Measurements from ENCODE around the gene FBXO27.
"Not testable (repeated sequence)": the region's sequence is repeated elsewhere in the genome, so short reads cannot be mapped to it uniquely, and the experiment has no call there.

Gene FBXO27

DNA sequence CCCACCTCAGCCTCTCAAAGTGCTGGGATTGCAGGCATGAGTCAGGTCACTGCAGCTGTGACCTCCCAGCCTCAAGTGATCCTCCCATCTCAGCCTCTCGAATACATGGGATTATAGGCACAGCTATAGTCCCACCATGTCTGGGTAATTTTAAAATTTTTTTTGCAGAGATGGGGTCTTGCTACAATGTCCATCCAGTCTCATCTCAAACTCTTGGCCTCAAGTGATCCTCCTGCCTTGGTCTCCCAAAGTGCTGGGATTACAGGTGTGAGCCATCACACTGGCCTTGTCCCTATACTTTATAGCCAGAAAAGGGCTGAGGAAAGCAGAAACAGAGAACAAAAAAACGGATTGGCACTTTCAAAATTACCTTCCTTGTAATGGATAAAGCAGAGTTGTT, 4.8 kb upstream of the FBXO27 start:
- DNase-seq: no peak

DNA sequence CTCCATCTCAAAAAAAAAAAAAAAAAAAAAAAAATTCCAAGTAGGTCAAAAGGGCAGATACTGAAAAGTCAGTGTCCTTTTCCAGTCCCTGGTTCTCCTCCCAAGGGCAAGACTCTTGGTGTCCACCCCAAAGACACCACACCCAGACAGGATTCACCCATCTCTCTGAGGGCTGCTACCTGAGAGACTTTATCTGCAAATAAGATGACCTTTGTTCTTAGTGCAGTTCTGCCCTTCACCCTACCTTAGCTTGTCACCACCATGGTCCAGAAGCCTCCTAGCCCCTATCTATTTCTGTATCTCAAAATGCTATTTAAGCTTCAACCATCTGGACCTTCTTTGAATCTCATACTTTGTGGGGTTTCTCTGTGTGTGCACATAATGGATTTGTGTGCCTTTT, 4.2 kb upstream of the FBXO27 start:
- no peak for DNase-seq

DNA sequence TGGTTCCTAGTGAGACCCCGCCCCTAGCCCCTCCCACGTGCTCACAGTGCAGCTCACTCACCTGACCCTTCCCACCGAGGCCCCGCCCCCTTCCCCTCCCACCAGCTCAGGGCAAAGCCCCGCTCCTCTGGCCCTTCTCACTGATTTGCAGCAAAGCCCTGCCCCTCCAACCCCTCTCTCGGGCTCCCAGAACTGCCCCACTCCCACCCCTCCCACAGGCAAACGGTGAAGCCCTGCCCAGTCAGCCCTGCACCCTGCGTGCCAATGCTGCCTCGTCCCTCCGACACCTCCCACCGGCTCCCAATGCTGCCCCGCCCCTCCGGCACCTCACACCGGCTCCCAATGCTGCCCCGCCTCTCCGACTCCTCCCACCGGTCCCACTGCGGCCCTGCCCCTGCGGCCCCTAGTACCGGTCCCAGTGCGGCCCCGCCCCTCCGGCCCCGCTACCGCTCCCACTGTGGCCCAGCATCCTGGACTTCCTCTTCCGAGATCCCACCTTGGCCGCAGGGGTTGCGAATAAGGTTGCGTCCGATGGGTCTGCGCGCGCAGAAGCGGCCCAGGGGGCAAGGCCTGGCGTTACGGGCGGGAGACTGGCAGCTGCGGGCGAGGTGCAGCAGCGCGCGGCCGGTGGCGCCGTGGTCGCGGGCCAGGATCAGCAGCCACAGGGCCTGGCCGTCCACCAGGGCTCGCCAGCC, 834 bp downstream of the FBXO27 start:
- peak; percentile 94 for DNase-seq

DNA sequence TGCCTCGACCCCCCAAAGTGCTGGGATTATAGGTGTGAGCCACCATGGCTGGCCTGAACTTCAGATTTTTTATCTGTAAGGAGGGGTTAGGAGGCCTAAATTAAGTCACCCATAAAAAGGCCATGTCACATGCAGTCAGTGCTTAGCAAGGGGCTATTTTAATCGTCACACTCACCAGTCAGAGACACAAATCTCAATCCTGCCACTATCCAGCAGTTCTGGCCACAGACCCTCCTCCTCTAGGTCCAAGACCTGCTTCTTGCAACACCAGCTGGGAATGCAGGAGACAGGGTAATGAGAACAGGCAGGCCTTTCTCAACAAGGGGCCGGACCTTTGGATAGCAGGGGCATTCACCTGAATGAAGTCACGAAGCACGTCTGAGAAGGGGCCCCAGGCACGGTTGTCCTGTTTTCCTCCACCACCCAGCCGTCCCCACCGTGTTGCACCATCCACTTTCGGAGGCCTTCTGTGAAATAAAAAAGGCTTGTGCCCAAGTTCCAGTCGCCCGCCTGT, 1.4 kb downstream of the FBXO27 start:
- DNase-seq: no peak

DNA sequence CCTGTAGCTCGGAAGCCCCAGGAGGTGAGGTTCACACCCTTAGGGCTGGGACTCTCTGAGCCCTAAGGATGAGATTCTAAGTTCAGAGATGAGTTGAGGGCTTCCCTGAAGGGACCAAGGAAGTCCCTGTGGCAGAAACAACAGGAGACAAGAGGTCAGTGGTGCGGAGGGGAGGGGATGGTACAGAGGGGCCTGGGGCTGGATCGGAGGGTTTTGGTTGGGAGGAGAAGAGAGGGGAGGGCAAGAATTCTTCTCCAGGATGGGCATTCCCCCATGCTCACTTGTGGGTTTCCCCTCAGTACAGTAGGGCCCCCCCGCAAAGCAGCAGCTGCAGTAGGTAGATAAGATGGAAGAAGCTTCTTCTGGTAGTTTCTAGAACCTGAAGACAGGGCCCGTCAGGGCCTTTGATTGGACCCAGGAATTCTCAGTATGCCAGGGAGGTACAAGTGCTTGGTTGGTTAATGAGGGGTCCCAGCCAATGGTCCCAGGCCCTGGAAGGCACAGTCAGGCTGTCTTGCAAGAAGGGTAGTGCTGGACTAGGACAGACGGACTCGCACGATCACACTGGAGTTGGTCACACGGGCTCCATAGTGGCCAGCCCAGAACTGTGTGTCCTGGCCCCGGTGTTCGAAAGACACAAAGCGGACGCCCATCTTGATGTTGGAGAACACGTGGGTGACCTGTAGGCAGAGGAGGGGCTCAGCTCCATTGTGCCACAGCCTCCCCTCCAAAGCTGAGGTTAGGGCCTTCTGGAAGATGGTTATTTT, 7.3 kb downstream of the FBXO27 start:
- DNase-seq: no peak

DNA sequence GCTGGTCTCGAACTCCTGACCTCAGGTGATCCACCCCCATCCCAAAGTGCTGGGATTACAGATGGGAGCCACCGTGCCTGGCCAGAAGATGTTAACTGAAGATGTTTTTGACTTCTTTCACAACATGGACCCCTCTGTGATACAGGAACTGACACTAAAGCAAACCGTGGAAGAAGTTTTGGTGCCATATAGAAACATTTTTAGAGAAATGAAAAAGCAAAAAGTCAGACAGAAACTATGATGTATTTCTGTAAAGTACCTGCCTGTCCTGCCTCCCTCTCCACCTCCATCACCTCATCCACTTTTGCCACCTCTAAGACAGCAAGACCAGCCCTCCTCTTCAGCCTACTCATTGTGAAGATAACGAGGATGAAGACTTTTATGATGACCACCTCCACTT, 11.3 kb downstream of the FBXO27 start:
- no peak for DNase-seq

DNA sequence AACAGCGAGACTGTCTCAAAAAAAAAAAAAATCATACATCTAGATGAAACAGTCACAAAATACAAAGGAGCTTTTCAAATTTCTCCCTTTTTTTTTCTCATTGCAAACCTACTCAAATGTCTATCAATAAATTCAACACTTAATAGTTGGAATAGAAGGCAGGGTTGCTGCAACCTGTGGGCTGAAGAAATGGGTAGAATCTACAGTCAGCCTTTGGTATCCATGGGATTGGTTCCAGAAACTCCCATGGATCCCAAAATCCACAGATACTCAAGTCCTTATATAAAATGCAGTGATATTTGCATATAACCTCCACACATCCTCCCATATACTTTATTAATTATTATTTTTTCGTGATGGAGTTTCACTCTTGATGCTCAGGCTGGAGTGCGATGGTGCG, 14.7 kb downstream of the FBXO27 start:
- no peak for DNase-seq

DNA sequence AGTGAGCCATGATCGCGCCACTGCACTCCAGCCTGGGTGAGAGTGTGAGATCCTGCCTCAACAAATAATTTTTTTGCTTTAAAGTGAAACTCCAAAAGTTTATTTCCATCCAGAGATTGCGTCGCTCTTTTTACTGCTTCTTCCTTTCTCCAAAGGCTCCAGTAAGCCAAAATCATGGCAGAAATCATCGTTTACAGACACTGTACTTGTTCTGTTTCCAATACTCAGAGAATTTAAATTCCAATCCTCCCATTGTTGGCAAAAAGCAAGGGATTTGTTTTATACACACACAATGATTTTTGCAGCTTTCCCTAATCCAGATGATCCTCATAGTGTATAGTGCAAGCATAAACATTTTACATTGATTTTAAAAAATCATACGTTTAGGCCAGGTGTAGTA, 15.3 kb downstream of the FBXO27 start:
- no peak for DNase-seq

DNA sequence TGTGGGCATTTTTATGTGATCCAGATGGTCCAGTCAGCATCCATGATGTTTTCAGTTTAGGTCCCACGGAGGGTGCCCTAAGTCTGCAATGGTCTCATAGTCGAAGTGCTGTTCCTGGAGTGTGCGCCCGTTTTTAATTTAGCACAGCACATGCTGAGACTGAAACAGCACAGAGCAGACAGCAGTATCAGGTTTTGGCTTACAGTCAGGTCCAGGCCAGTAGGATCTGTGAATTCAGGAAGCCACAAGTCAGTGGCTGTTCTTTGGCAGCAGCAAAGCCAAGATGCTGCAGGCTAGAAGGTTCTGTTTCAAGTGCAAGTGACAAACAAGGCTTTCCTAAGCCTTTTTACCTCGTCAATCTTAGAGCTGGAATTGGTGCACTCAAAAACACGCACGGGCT, 18.3 kb downstream of the FBXO27 start:
- DNase-seq: no peak

DNA sequence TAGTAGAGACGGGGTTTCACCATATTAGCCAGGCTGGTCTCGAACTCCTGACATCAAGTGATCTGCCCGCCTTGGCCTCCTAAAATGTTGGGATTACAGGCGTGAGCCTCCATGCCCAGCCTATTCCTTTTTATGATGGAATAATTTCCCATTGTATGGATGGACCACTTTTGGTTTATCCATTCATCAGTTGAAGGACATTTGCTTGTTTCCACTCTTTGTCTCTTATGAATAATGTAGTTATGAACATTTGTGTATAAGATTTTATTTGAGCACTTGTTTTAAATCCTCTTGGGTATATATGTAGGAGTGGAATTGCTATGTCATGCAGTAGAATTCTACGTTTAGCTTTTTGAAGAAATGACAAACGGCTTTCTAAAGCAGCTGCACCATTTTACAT, 23.3 kb downstream of the FBXO27 start:
- no peak for DNase-seq

DNA sequence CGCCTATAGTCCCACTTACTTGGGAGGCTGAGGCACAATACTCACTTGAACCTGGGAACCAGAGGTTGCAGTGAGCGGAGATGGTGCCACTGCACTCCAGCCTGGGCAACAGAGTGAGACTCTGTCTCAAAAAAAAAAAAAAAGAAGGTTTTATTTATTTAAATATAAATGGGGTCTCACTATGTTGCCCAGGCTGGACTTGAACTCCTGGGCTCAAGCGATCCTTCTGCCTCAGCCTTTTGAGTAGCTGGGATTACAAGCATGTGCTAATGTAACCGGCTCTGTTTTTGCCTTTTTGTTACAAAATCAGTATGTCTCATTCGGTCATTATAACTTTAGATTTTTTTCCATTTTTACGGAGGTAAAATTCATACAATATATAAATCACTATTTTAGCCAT, 24.2 kb downstream of the FBXO27 start:
- DNase-seq: no peak

DNA sequence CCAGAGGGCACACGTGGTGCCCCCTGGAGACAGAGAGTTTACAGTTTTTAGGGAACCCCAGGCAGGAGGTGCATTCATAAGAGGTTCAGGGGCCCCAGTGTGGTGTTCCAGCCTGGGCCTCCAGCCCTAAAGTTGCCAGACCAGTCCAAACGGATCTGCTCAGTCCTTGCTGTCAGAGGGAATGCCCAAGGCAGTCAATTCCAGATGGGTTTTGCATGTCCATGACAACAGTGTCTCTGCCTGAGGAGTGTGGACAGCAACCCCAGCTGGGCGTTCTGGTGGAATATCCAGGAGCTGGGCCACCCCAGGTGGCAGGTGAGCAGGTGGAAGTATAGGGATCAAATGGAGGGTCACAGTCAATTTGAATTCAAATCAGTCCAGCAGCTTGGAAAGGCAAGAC, 25.3 kb downstream of the FBXO27 start:
- DNase-seq: peak; percentile 5

DNA sequence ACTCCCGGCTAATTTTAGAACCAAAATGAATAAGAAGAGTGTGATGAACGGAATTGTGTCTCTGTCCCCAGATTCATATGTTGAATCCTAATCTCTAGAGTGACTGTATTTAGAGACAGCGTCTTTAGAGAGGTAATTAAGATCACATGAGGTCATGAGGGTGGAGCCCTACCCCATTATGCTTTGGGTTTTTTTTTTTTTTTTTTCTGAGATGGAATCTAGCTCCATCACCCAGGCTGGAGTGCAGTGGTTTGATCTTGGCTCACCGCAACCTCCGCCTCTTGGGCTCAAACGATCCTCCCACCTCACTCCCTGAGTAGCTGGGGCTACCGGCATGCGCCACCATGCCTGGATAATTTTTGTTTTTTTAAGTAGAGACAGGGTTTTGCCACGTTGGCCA, 27.9 kb downstream of the FBXO27 start:
- no peak for DNase-seq

DNA sequence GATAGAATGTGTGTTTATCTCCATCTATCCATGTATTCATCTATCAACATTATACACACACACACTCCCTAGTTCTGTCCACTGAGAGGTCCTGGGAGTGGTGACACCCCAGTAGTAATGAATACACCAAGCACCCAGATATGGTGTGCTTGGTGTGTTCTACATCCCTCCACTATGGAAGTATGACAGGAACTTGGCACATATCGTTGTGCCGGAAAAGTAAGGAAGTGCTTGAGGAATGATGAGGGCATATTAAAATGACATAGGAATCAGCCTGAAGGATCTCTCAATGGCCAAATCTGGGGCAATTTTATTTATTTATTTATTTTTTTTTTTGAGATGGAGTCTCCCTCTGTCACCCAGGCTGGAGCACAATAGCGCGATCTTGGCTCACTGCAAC, 28.6 kb downstream of the FBXO27 start:
- no peak for DNase-seq

DNA sequence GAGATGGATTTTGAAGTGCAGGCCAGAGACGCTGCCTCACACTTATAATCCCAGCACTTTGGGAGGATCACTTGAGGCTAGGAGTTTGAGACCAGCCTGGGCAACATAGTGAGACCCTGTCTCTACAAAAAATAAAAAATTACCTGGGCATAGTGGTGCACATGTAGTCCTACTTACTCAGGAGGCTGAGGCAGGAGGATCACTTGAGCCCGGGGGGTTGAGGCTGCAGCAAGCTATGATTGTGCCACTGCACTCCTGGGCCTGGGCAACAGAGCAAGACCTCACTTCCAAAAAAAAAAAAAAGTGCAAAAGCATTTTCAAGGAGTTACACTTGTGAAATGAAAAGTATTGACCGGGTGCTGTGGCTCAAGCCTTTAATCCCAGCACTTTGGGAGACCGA, 29.2 kb downstream of the FBXO27 start:
- DNase-seq: no peak

DNA sequence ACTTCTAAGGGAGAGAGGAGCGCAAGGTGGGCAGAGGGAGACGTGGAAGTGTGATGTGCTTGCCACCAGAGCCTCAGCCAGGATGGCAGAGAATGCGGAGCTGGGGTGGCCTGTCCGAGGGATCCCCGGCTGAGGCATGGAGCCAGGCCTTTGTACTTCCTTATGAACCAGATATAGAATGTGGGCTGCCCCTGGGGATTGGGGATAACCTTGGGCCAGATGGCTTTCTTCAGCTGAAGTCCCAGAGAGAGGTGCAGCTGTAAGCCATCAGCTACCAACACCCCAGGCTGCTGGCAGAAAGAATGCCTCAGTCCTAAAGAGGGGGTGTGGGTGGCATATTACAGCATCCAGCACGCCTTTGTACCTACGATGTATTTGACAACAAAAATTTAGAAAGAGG, 31.3 kb downstream of the FBXO27 start:
- DNase-seq: no peak

DNA sequence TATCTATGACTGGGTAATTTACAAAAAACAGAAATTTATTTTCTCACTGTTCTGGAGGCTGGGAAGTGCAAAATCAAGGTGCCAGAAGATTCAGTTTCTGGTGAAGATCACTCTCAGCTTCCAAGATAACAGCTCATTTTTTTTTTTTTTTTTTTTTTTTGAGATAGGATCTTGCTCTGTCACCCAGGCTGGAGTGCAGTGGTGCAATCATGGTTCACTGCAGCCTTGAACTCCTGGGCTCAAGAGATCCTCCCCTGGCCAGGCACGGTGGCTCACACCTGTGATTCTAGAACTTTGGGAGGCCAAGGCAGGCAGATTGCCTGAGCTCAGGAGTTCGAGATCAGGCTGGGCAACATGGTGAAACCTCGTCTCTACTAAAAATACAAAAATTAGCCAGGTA, 34.8 kb downstream of the FBXO27 start:
- DNase-seq: not testable (repeated sequence)

DNA sequence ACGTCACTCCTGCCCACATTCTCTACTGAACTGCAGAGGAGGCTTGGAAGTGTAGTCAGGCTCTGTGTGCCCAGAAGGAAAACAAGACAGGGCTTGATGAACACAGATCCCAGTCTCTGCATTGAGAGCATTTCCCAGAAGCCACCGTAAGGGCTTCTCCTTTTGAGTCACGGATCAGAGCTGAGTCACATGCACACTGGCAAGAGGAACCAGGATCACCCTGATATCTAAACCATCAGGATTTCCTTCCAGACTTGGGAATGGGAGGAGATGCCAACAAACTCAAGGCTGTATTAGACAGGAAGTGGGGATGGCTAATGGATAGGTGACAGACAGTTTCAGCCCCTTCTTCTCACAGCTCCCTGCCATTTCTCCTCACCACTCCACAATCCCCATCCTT, 39.1 kb downstream of the FBXO27 start:
- DNase-seq: no peak

DNA sequence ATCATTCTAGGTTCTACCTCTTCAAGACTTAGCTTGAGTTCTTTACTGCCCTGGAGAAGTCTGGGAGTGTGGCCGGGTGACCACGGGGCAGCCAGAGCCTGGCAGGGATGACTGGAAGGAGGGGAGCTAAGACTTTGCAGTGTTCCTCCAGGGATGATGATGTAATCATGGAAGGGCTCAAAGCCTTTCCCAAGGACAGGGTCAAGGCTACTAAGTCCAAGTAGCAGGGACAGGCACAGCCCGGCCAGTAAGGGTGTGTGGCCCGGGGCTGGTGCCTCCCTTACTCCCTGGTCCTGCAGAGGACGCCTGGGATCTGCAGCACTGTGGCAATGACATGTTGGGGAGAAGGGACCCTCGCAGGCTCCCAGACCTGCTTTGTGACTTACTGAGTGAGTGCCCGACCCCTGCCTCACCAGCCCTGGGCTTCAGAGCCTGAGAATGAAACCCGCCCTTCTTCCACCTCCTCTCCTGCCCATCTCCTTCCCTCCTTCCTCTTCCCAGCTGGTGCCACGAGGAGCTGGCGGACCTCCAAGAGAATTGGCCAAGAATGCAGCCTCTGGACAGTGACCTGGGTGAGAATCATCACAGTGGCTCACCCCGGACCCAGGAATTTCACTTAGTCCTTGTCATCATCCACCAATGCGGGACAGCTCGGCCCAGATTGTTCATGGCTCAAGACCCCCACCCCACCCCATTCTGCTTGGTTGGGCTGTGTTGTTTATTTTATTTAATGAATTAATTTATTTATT, 41.2 kb downstream of the FBXO27 start:
- DNase-seq: no peak

DNA sequence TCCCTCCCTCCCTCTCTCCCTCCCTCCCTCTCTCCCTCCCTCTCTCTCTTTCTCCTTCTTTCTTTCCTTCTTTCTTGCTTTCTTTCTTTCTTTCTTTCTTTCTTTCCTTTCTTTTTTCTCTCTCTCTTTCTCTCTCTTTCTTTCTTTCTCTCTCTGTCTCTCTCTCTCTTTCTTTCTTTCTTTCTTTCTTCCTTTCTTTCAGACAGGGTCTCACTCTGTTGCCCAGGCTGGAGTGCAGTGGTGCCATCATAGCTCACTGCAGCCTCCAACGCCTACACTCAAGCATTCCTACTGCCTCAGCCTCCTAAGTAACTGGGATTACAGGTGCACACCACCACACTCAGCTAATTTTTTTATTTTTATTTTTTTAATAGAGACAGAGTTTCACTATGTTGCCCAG, 42.7 kb downstream of the FBXO27 start:
- not testable (repeated sequence) for DNase-seq

DNA sequence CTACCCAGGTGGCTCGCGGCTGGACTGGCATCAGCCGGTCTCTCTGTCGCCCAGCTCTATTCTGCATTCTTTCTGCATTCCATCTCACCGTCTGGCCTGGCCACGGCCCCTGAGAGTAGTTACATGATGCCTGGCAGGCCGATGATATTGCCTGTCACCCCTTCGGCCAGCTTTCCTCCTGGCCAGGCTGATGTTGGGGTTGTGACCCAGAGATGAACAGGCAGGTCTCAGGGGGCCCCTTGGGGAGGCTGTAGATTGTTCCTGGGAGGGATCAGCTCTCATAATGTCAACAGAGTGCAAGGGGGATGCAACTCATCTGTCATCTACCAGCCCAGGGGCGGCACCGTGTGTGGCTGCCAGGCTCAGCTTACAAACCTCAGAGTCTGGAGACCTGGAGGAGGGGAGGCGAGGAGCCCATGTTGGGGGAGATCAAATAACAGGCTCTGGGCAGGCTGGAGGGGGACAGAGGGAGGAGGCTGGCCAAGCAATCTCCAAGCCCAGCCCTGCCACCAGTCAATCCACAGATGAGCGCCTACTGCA, 43.2 kb downstream of the FBXO27 start:
- peak; percentile 34 for DNase-seq

DNA sequence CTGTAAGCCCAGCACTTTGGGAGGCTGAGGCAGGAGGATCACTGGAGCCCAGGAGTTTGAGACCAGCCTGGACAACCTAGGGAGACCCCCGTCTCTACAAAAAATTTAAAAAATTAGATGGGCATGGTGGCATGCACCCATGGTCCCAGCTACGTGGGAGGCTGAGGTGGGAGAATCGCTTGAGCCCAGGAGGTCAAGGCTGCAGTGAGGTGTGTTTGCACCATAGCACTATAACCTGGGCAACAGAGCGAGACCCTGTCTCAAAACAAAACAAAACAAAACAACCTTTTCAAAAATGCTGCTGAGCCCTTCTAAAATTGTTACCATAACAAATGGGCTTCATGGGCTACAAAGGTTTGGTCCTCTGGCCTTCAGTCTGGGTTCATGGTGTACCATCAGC, 43.7 kb downstream of the FBXO27 start:
- not testable (repeated sequence) for DNase-seq

DNA sequence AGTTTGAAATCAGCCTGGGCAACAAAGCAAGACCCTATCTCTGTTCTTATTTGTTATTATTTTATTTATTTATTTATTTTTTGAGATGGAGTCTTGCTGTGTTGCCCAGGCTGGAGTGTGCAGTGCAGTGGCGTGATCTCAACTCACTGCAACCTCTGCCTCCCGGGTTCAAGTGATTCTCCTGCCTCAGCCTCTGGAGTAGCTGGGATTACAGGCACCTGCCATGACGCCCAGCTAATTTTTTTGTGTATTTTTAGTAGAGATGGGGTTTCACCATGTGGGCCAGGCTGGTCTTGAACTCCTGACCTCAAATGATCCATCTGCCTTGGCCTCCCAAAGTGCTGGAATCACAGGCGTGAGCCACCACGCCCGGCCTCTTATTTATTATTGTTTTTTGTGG, 44.6 kb downstream of the FBXO27 start:
- DNase-seq: not testable (repeated sequence)

DNA sequence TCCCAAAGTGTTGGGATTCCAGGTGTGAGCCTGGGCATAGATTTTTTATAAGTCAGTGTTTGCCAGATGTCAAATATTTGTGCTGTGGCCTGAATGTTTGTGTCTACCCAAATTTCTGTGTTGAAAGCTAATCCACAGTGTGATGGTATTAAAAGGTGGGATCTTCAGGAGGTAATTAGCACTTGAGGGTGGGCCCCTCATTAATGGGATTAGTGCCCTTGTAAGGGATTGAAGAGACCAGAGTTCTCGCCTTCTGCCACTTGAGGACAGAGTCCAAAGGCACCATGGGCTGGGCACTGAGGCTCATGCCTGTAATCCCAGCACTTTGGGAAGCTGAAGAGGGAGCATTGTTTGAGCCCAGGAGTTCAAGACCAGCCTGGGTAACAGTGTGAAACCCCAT, 47.1 kb downstream of the FBXO27 start:
- no peak for DNase-seq
